ENCODE results near the gene ZNF747. TPM values are rescaled to one million over a fixed set of nuclear protein-coding genes. Genes with fewer than 3 reads are reported as not detected.

Gene ZNF747
- total RNA-seq, 3 donors from 2014 or later (not counting 1 experiment from before 2014, with no cell fraction given): 5.0 to 8.6 (median 6.3) TPM

DNA sequence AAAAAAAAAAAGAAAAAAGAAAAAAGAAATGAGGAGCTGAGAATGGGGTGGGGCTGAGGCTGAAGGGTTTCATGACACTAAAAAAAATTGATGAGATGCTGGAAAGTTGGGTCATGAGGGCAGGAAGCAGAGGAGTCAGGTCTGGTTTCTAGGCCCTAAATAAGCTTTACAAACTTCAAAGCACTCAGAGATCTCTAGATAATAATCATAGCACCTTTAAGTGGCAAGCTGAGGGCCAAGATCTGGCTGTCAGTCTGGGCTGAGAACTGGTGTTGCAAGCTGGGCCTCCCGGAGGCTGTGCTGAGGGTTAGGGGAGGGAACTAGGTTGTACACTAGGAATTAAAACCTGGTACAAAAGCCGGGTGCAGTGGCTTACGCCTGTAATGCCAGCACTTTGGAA lies 17.1 kb upstream of the ZNF747 start:
- H3K27me3 ChIP-seq (ENCODE audit: control insufficient read depth, insufficient read depth, low read length): no peaks in the 10 kb centered on the region
- H3K4me3 ChIP-seq (ENCODE audit: low read length): no peak overlapping the region
- DNase-seq (peak; percentile 53 to 90), ATAC-seq (peak; percentile 86 to 91 (median 89))
- H3K9me3 ChIP-seq (ENCODE audit: control insufficient read depth, insufficient read depth, low read length): no peaks in the 10 kb centered on the region
- Mint-ChIP-seq H3K27me3 (ENCODE audit: low read depth in 2 of 2) (no peaks in the 10 kb centered on the region), H3K36me3 (no peaks in the 10 kb centered on the region), H3K27ac (peak overlapping the region; percentile 90 to 93), H3K4me3 (peak overlapping the region; percentile 77), H3K9me3 (no peaks in the 10 kb centered on the region), H3K4me1 (peaks cover 20 to 34% of the 10 kb centered on the region in 2 donors)
- intact Hi-C loops (cut with micrococcal nuclease): no loop called here
- H3K4me1 ChIP-seq (ENCODE audit: control insufficient read depth, insufficient read depth, low read length): peaks cover 50% of the 10 kb centered on the region
- peak overlapping the region; percentile 33 for H3K27ac ChIP-seq (ENCODE audit: low read length)
- H3K36me3 ChIP-seq (ENCODE audit: control insufficient read depth, insufficient read depth, low read length): peaks cover 25% of the 10 kb centered on the region
- TF ChIP-seq, protein P1, sequence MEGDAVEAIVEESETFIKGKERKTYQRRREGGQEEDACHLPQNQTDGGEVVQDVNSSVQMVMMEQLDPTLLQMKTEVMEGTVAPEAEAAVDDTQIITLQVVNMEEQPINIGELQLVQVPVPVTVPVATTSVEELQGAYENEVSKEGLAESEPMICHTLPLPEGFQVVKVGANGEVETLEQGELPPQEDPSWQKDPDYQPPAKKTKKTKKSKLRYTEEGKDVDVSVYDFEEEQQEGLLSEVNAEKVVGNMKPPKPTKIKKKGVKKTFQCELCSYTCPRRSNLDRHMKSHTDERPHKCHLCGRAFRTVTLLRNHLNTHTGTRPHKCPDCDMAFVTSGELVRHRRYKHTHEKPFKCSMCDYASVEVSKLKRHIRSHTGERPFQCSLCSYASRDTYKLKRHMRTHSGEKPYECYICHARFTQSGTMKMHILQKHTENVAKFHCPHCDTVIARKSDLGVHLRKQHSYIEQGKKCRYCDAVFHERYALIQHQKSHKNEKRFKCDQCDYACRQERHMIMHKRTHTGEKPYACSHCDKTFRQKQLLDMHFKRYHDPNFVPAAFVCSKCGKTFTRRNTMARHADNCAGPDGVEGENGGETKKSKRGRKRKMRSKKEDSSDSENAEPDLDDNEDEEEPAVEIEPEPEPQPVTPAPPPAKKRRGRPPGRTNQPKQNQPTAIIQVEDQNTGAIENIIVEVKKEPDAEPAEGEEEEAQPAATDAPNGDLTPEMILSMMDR (IDR thresholded peaks at IDR 0.05): no peak
- whole genome bisulfite sequencing (ENCODE audit: insufficient coverage): 26% methylated on average over 3 of the region's 3 CpGs

DNA sequence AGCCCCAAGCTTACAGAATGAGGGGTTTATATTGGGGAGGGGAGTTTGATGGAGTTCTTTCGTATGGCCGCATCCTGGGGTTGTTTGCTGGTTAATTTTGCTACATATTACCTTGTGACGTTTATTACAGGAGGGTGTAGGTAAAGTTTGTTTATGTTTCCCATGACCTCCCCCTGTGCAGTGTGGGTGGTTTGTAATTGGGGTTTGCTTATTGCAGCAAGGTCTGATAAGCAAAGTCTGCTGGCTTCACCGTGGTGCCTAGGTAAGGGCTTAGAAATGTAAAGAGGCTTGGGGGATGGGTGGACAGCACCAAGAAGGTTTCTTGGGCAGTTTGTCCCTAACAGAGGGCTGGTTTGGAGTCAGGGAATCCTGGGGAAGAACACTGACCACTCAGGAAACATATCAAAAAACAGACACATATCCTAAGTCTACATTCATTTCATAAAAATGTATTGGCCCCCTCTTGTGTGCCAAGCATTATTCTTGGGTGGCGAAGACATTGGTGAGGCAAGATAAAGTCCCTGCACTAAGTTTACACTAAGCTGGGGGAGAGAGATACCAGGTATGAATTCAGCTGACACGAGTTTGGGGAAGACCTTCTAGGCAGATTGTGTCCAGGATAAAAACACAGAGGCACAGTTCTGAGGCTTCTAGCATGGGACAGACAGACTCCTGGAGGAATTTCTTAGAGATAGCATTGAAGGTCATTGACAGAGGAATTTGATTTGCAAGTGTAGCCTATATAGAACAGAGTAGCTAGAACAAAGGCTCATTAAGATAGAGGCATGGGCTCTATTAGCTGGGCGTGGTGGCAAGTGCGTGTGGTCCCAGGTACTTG lies 14.0 kb upstream of the ZNF747 start:
- H3K4me3 Mint-ChIP-seq: no peak overlapping the region
- no peak for DNase-seq
- H3K9me3 Mint-ChIP-seq: no peaks in the 10 kb centered on the region
- no peaks in the 10 kb centered on the region for H3K27me3 Mint-ChIP-seq (ENCODE audit: low read depth in 2 of 2)
- H3K27ac ChIP-seq (ENCODE audit: low read length): no peak overlapping the region
- H3K36me3 ChIP-seq (ENCODE audit: control insufficient read depth, insufficient read depth, low read length): peaks cover 4% of the 10 kb centered on the region
- WGBS (ENCODE audit: insufficient coverage): 87% methylated on average over 8 of the region's 8 CpGs
- H3K9me3 ChIP-seq (ENCODE audit: control insufficient read depth, insufficient read depth, low read length): no peaks in the 10 kb centered on the region
- no peaks in the 10 kb centered on the region for H3K27me3 ChIP-seq (ENCODE audit: control insufficient read depth, insufficient read depth, low read length)
- TF ChIP-seq, protein P1 (IDR thresholded peaks at IDR 0.05): no peak
- peaks cover 30% of the 10 kb centered on the region for H3K4me1 ChIP-seq (ENCODE audit: control insufficient read depth, insufficient read depth, low read length)
- no peak overlapping the region for H3K4me3 ChIP-seq (ENCODE audit: low read length)
- intact Hi-C loops (cut with micrococcal nuclease): no loop called here
- H3K27ac Mint-ChIP-seq: peak overlapping the region in 1 of 2 donors; percentile 55
- H3K4me1 Mint-ChIP-seq: peaks cover 13 to 25% of the 10 kb centered on the region in 2 donors
- no peaks in the 10 kb centered on the region for H3K36me3 Mint-ChIP-seq
- no peak for ATAC-seq

DNA sequence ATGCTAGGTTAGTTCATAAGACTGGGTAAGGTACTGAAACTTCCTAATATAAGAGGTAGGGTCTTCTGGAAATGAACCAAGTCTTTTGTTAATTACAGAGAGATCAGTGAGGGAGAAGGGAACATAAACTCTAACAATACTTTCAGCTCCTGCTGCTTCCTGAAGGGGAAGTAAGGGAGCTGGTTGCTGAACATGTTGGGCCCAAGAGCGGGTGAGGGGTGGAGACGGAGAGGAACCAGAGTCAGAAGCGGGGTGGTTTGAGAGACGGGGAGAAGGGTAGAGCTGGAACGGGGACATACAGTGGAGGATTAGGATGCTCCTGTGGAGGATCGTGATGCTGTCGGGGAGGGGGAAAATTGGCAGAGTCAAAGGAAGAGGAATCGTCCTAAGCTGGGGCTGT lies 11.5 kb upstream of the ZNF747 start:
- TF ChIP-seq, protein P1 (IDR thresholded peaks at IDR 0.05): no peak
- no peaks in the 10 kb centered on the region for H3K27me3 Mint-ChIP-seq (ENCODE audit: low read depth in 2 of 2)
- H3K9me3 ChIP-seq (ENCODE audit: control insufficient read depth, insufficient read depth, low read length): no peaks in the 10 kb centered on the region
- no peak for DNase-seq
- no peaks in the 10 kb centered on the region for H3K36me3 ChIP-seq (ENCODE audit: control insufficient read depth, insufficient read depth, low read length)
- no peaks in the 10 kb centered on the region for H3K9me3 Mint-ChIP-seq
- H3K36me3 Mint-ChIP-seq: no peaks in the 10 kb centered on the region
- no peak for ATAC-seq
- peaks cover 5% of the 10 kb centered on the region for H3K4me1 ChIP-seq (ENCODE audit: control insufficient read depth, insufficient read depth, low read length)
- H3K4me3 Mint-ChIP-seq: no peak overlapping the region
- WGBS (ENCODE audit: insufficient coverage): 81% methylated on average over 8 of the region's 8 CpGs
- no peaks in the 10 kb centered on the region for H3K27me3 ChIP-seq (ENCODE audit: control insufficient read depth, insufficient read depth, low read length)
- H3K4me3 ChIP-seq (ENCODE audit: low read length): no peak overlapping the region
- intact Hi-C loops (cut with micrococcal nuclease): no loop called here
- no peak overlapping the region for H3K27ac Mint-ChIP-seq
- H3K4me1 Mint-ChIP-seq: peaks cover 0 to 7% of the 10 kb centered on the region in 2 donors
- H3K27ac ChIP-seq (ENCODE audit: low read length): no peak overlapping the region
